ENCODE measurements around the gene TMEM237. TPM values are rescaled to one million over a fixed set of nuclear protein-coding genes. Genes with fewer than 3 reads are reported as not detected.

The TMEM237 gene
- total RNA-seq, 1 experiment from 2014 or later: 33.6 TPM

- H3K36me3 Mint-ChIP-seq: no peaks in the 10 kb centered on the region
- H3K27me3 Mint-ChIP-seq (ENCODE audit: low read depth): peaks cover 13% of the 10 kb centered on the region
- H3K27ac Mint-ChIP-seq: no peak overlapping the region
- ChIA-PET CTCF (no interaction called here), POLR2A (no interaction called here)
- peaks cover 6% of the 10 kb centered on the region for H3K4me1 Mint-ChIP-seq
- DNase-seq (ENCODE audit: low spot score): no peak
- no peak for ATAC-seq
- H3K4me3 Mint-ChIP-seq: no peak overlapping the region
- no peaks in the 10 kb centered on the region for H3K9me3 Mint-ChIP-seq
- no peak for TF ChIP-seq HMGA2 (CRISPR knock-in tag; IDR thresholded peaks at IDR 0.05)
- no peak for TF ChIP-seq MXD4 (CRISPR knock-in tag; IDR thresholded peaks at IDR 0.05; ENCODE audit: borderline replicate concordance)
- TF ChIP-seq NR3C1 (CRISPR knock-in tag; conservative IDR thresholded peaks at IDR 0.05; ENCODE audit: low read depth): no peak
- no peak for TF ChIP-seq RORB (CRISPR knock-in tag; IDR thresholded peaks at IDR 0.05)
- no peak for TF ChIP-seq ZNF138 (CRISPR knock-in tag; conservative IDR thresholded peaks at IDR 0.05)
- no peak for TF ChIP-seq ZNF423 (CRISPR knock-in tag; IDR thresholded peaks at IDR 0.05)
- TF ChIP-seq SMAD4 (CRISPR knock-in tag; IDR thresholded peaks at IDR 0.05): no peak
- TF ChIP-seq, protein P1, sequence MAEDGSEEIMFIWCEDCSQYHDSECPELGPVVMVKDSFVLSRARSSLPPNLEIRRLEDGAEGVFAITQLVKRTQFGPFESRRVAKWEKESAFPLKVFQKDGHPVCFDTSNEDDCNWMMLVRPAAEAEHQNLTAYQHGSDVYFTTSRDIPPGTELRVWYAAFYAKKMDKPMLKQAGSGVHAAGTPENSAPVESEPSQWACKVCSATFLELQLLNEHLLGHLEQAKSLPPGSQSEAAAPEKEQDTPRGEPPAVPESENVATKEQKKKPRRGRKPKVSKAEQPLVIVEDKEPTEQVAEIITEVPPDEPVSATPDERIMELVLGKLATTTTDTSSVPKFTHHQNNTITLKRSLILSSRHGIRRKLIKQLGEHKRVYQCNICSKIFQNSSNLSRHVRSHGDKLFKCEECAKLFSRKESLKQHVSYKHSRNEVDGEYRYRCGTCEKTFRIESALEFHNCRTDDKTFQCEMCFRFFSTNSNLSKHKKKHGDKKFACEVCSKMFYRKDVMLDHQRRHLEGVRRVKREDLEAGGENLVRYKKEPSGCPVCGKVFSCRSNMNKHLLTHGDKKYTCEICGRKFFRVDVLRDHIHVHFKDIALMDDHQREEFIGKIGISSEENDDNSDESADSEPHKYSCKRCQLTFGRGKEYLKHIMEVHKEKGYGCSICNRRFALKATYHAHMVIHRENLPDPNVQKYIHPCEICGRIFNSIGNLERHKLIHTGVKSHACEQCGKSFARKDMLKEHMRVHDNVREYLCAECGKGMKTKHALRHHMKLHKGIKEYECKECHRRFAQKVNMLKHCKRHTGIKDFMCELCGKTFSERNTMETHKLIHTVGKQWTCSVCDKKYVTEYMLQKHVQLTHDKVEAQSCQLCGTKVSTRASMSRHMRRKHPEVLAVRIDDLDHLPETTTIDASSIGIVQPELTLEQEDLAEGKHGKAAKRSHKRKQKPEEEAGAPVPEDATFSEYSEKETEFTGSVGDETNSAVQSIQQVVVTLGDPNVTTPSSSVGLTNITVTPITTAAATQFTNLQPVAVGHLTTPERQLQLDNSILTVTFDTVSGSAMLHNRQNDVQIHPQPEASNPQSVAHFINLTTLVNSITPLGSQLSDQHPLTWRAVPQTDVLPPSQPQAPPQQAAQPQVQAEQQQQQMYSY (CRISPR knock-in tag; IDR thresholded peaks at IDR 0.05): no peak
- no peak for TF ChIP-seq FOXJ3 (CRISPR knock-in tag; IDR thresholded peaks at IDR 0.05; ENCODE audit: borderline replicate concordance)
Measured at GRCh38 chr2:201669865-201670264, 26.6 kb upstream of the TMEM237 start.

DNA sequence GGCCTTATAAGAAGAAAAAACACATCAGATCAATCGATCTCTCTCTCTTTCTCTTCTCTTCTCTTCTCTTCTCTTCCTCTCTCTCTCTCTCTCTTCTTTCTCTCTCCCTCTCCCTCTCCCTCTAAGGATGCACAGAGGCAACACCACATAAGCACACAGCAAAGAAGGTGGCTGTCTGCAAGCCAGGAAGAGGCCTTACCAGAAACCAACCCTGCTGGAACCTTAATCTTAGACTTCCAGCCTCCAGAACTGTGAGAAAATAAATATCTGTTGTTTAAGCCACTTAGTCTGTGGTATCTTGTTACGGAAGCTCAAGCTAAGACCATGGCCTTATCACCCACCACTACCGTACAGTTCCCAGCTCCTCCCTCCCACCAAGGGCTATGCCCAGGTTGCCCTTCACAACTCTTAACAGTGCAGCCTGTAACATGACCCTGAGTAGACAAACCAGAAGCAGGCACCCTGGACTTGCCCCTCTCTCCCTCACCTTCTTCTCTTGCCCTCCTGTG, 25.2 kb upstream of the TMEM237 start:
- no peak overlapping the region for H3K4me3 Mint-ChIP-seq
- H3K4me1 Mint-ChIP-seq: peaks cover 3% of the 10 kb centered on the region; the same call in 1 of the 2 replicates
- DNase-seq (ENCODE audit: low spot score) (no peak), ATAC-seq (no peak)
- CTCF ChIA-PET: no interaction called here
- no peaks in the 10 kb centered on the region for H3K9me3 Mint-ChIP-seq
- POLR2A ChIA-PET: no interaction called here
- H3K27me3 Mint-ChIP-seq (ENCODE audit: low read depth): peaks cover 13% of the 10 kb centered on the region
- H3K27ac Mint-ChIP-seq: no peak overlapping the region
- no peaks in the 10 kb centered on the region for H3K36me3 Mint-ChIP-seq
- TF ChIP-seq HMGXB4 (CRISPR knock-in tag; IDR thresholded peaks at IDR 0.05) (no peak), HMGA2 (CRISPR knock-in tag; IDR thresholded peaks at IDR 0.05) (no peak), JAZF1 (CRISPR knock-in tag; IDR thresholded peaks at IDR 0.05) (no peak), SMAD4 (CRISPR knock-in tag; IDR thresholded peaks at IDR 0.05) (no peak), NR1H2 (CRISPR knock-in tag; IDR thresholded peaks at IDR 0.05) (no peak), NFYB (CRISPR knock-in tag; conservative IDR thresholded peaks at IDR 0.05; ENCODE audit: low read depth) (no peak), ZNF121 (CRISPR knock-in tag; IDR thresholded peaks at IDR 0.05) (no peak), TEAD1 (CRISPR knock-in tag; IDR thresholded peaks at IDR 0.05) (no peak), ZNF532 (CRISPR knock-in tag; IDR thresholded peaks at IDR 0.05; ENCODE audit: borderline replicate concordance) (no peak), FOXJ3 (CRISPR knock-in tag; IDR thresholded peaks at IDR 0.05; ENCODE audit: borderline replicate concordance) (no peak)
- TF ChIP-seq, protein P2, sequence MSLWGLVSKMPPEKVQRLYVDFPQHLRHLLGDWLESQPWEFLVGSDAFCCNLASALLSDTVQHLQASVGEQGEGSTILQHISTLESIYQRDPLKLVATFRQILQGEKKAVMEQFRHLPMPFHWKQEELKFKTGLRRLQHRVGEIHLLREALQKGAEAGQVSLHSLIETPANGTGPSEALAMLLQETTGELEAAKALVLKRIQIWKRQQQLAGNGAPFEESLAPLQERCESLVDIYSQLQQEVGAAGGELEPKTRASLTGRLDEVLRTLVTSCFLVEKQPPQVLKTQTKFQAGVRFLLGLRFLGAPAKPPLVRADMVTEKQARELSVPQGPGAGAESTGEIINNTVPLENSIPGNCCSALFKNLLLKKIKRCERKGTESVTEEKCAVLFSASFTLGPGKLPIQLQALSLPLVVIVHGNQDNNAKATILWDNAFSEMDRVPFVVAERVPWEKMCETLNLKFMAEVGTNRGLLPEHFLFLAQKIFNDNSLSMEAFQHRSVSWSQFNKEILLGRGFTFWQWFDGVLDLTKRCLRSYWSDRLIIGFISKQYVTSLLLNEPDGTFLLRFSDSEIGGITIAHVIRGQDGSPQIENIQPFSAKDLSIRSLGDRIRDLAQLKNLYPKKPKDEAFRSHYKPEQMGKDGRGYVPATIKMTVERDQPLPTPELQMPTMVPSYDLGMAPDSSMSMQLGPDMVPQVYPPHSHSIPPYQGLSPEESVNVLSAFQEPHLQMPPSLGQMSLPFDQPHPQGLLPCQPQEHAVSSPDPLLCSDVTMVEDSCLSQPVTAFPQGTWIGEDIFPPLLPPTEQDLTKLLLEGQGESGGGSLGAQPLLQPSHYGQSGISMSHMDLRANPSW (CRISPR knock-in tag; conservative IDR thresholded peaks at IDR 0.05; ENCODE audit: low read depth): no peak
- TF ChIP-seq, protein P3, sequence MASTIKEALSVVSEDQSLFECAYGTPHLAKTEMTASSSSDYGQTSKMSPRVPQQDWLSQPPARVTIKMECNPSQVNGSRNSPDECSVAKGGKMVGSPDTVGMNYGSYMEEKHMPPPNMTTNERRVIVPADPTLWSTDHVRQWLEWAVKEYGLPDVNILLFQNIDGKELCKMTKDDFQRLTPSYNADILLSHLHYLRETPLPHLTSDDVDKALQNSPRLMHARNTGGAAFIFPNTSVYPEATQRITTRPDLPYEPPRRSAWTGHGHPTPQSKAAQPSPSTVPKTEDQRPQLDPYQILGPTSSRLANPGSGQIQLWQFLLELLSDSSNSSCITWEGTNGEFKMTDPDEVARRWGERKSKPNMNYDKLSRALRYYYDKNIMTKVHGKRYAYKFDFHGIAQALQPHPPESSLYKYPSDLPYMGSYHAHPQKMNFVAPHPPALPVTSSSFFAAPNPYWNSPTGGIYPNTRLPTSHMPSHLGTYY (CRISPR knock-in tag; IDR thresholded peaks at IDR 0.05): no peak
- TF ChIP-seq, protein P4, sequence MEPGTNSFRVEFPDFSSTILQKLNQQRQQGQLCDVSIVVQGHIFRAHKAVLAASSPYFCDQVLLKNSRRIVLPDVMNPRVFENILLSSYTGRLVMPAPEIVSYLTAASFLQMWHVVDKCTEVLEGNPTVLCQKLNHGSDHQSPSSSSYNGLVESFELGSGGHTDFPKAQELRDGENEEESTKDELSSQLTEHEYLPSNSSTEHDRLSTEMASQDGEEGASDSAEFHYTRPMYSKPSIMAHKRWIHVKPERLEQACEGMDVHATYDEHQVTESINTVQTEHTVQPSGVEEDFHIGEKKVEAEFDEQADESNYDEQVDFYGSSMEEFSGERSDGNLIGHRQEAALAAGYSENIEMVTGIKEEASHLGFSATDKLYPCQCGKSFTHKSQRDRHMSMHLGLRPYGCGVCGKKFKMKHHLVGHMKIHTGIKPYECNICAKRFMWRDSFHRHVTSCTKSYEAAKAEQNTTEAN (CRISPR knock-in tag; IDR thresholded peaks at IDR 0.05): no peak
